ENCODE data around the gene TRPM3. TPM values are rescaled to one million over a fixed set of nuclear protein-coding genes. Genes with fewer than 3 reads are reported as not detected.

The TRPM3 gene
- total and polyA plus RNA-seq, 2 of the 8 experiments (the other 6 are each of a cell fraction or from before 2014, with no cell fraction given), result 2.4 to 10.9 TPM

DNA sequence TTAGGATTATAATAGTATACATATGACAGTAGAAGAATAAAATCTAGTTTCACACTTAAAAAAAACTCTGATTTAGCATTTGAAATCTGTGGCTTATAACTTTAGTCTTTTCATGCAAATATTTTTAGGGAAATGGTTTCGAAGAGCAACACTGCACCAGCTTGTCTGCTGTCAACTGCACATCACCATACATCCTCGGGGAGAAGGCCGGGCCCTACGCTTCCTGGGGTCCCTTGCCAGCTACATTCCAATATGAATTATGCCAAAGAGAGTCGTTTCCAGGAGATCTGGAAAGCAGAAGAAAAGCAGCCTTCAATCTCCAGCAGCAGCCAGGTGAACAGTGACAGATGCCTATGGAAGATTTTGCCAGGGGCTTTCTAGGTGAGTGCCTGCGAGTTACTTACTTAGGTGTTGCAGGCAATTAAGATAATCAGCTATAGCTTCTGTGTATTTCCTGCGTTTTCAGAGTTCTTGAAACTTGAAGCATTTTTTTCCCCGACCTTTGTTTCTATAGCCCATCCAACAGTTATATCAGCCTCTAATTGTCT lies 166.8 kb downstream of the TRPM3 start:
- Histone ChIP-seq H2BK120ac (replicated peaks; ENCODE audit: low read depth, low read length) (no peak overlapping the region), H2BK15ac (ENCODE audit: low read length) (no peak overlapping the region), H3K9ac (replicated peaks in 1 of 4; ENCODE audit: extremely low read depth in 1 of 4, low read depth in 3 of 4, low read length in 3 of 4) (no peak overlapping the region), H3K27me3 (replicated peaks in 1 of 4; ENCODE audit: control insufficient read depth in 3 of 4, extremely low read depth in 1 of 4, insufficient read depth in 3 of 4, low read length in 3 of 4) (no peaks in the 10 kb centered on the region), H3K4me1 (replicated peaks in 1 of 4; ENCODE audit: control insufficient read depth in 3 of 4, insufficient read depth in 4 of 4, low read length in 3 of 4) (no peaks in the 10 kb centered on the region; a peak in 1 of 7 replicates), H2AK5ac (ENCODE audit: low read depth, low read length) (no peak overlapping the region), H3K18ac (ENCODE audit: extremely low read depth, low read length) (no peak overlapping the region), H3K4me3 (ENCODE audit: extremely low read depth in 1 of 4, insufficient read depth in 2 of 4, low read depth in 3 of 4, low read length in 4 of 4) (no peak overlapping the region), H3K4ac (replicated peaks; ENCODE audit: insufficient read length, low read depth, low read length) (no peak overlapping the region), H3K79me1 (ENCODE audit: low read depth, low read length) (no peaks in the 10 kb centered on the region), H2BK12ac (ENCODE audit: low read depth, low read length) (no peak overlapping the region; the same call in 1 of the 2 replicates), H4K8ac (ENCODE audit: extremely low read depth, insufficient read depth, low read length) (no peak overlapping the region), H4K5ac (ENCODE audit: insufficient read length, low read depth, low read length) (no peak overlapping the region), H3K36me3 (ENCODE audit: control insufficient read depth in 2 of 4, insufficient read depth in 4 of 4, low read length in 3 of 4) (no peaks in the 10 kb centered on the region), H3K9me3 (ENCODE audit: insufficient read depth in 2 of 2, low read depth in 1 of 2, low read length in 1 of 2) (no peaks in the 10 kb centered on the region), H3K56ac (replicated peaks; ENCODE audit: insufficient read length, low read depth, low read length) (no peak overlapping the region), H3K79me2 (ENCODE audit: control insufficient read depth in 1 of 2, insufficient read depth in 2 of 2, low read length in 2 of 2) (no peaks in the 10 kb centered on the region), H3K23ac (ENCODE audit: insufficient read length) (no peak overlapping the region), H4K20me1 (replicated peaks in 1 of 2; ENCODE audit: control insufficient read depth in 1 of 2, insufficient read depth in 2 of 2, low read length in 2 of 2) (no peaks in the 10 kb centered on the region), H3K27ac (ENCODE audit: low read depth, low read length) (no peak overlapping the region), H3K14ac (ENCODE audit: insufficient read length) (no peak overlapping the region), H2BK20ac (ENCODE audit: low read length) (no peak overlapping the region), H3K4me2 (ENCODE audit: insufficient read depth in 1 of 2, low read depth in 2 of 2, low read length in 2 of 2) (no peak overlapping the region), H4K91ac (replicated peaks; ENCODE audit: insufficient read length, low read length) (no peak overlapping the region), H2BK5ac (ENCODE audit: low read depth, low read length) (no peak overlapping the region), H3K23me2 (ENCODE audit: low read depth, low read length) (no peaks in the 10 kb centered on the region), H2AFZ (ENCODE audit: low read length) (no peak overlapping the region)
- DNase-seq (ENCODE audit: low read depth in 1 of 2, low spot score in 2 of 2) (no peak), FAIRE-seq (no peak)
- WGBS, 2 experiments (ENCODE audit: extremely low coverage in 1 of 2, insufficient coverage in 1 of 2, insufficient read length in 1 of 2, insufficient replicate concordance in 2 of 2, low coverage in 1 of 2, low lambda C conversion rate in 2 of 2, missing lambda C conversion rate in 1 of 2), result 87% methylated on average over 8 of the region's 8 CpGs; no CpG with 5 or more reads in 1 of the 2 experiments
- POLR2A ChIA-PET (ENCODE audit: partially characterized antibody), result no interaction called here
- CTCF ChIA-PET (ENCODE audit: partially characterized antibody), result interaction anchor here (1.0 to 1.6 kb wide), 4 partner anchors 9 to 270 kb away, joined by 3 to 4 read pairs (median 4); no protein-coding TSS in a partner anchor
- TF ChIP-seq RFX5 (IDR thresholded peaks at IDR 0.05; ENCODE audit: borderline replicate concordance, low read depth, low read length) (no peak), EZH2 (IDR thresholded peaks at IDR 0.05; ENCODE audit: low read depth, low read length, severe bottlenecking) (no peak), TCF12 (IDR thresholded peaks at IDR 0.05; ENCODE audit: low read depth, low read length) (no peak), JUN (IDR thresholded peaks at IDR 0.05; ENCODE audit: low read depth, low read length) (no peak), SIN3A (conservative IDR thresholded peaks at IDR 0.05 in 1 of 2, IDR thresholded peaks at IDR 0.05 in 1 of 2; ENCODE audit: low read depth in 1 of 2, low read length in 2 of 2) (no peak), POLR2A (IDR thresholded peaks at IDR 0.05; ENCODE audit: control extremely low read depth in 1 of 2, low read depth in 2 of 2, low read length in 2 of 2) (no peak), BACH1 (IDR thresholded peaks at IDR 0.05; ENCODE audit: low read length) (no peak), FOSL1 (IDR thresholded peaks at IDR 0.05; ENCODE audit: insufficient read depth, low read depth, low read length) (no peak), CTBP2 (IDR thresholded peaks at IDR 0.05; ENCODE audit: borderline replicate concordance, insufficient read depth, insufficient read length, low read length) (no peak), PHF8 (conservative IDR thresholded peaks at IDR 0.05; ENCODE audit: low read depth, low read length) (no peak), NANOG (IDR thresholded peaks at IDR 0.05; ENCODE audit: insufficient read depth, low read depth, low read length, poor library complexity, severe bottlenecking) (no peak), ZNF274 (IDR thresholded peaks at IDR 0.05; ENCODE audit: borderline replicate concordance, extremely low read depth, low read length) (no peak)
- TF ChIP-seq, protein P1, sequence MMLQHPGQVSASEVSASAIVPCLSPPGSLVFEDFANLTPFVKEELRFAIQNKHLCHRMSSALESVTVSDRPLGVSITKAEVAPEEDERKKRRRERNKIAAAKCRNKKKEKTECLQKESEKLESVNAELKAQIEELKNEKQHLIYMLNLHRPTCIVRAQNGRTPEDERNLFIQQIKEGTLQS (IDR thresholded peaks at IDR 0.05; ENCODE audit: insufficient read depth, low read depth, low read length), result no peak

Data from H1 (cell line).